ENCODE results near the gene RAPGEF1. TPM values are rescaled to one million over a fixed set of nuclear protein-coding genes. Genes with fewer than 3 reads are reported as not detected.

RAPGEF1 gene
- total RNA-seq, 1 donor from 2014 or later = 76.8 TPM

- no peak overlapping the region for H3K27ac ChIP-seq (ENCODE audit: low read depth, low read length)
- H3K4me1 ChIP-seq (ENCODE audit: insufficient read depth, low read length) = no peaks in the 10 kb centered on the region
- no peak overlapping the region for H3K9ac ChIP-seq (ENCODE audit: low read length)
- no peak for DNase-seq (ENCODE audit: low read depth)
- no peak for TF ChIP-seq EZH2 (IDR thresholded peaks at IDR 0.05; ENCODE audit: insufficient read depth, low read length)
- TF ChIP-seq CTCF (IDR thresholded peaks at IDR 0.05; ENCODE audit: insufficient read depth, low read depth, low read length) = no peak
- Mint-ChIP-seq H3K27ac (ENCODE audit: unreplicated experiment) (no peak overlapping the region), H3K9me3 (ENCODE audit: unreplicated experiment) (no peaks in the 10 kb centered on the region), H3K27me3 (ENCODE audit: low read depth, unreplicated experiment) (no peaks in the 10 kb centered on the region), H3K4me1 (ENCODE audit: low read depth, unreplicated experiment) (peaks cover 1% of the 10 kb centered on the region), H3K36me3 (ENCODE audit: low read depth, unreplicated experiment) (peaks cover 12% of the 10 kb centered on the region), H3K4me3 (ENCODE audit: unreplicated experiment) (no peak overlapping the region)
- H3K27me3 ChIP-seq (ENCODE audit: insufficient read depth, low read length) = no peaks in the 10 kb centered on the region
- no peak for FAIRE-seq
- H4K20me1 ChIP-seq (ENCODE audit: insufficient read depth, low read length) = peaks cover 78% of the 10 kb centered on the region
- no peaks in the 10 kb centered on the region for H3K9me3 ChIP-seq (ENCODE audit: insufficient read depth, low read depth, low read length)
- H3K4me3 ChIP-seq (ENCODE audit: insufficient read depth, low read depth, low read length) = no peak overlapping the region
- no peak overlapping the region for H3K4me2 ChIP-seq (ENCODE audit: low read length)
- peaks cover 73% of the 10 kb centered on the region for H3K79me2 ChIP-seq (ENCODE audit: insufficient read depth, low read length)
- no peaks in the 10 kb centered on the region for H3K36me3 ChIP-seq (ENCODE audit: insufficient read depth, low read length)
- H2AFZ ChIP-seq (ENCODE audit: low read depth, low read length) = no peak overlapping the region
Measured at GRCh38 chr9:131721076-131721475, 18.8 kb downstream of the RAPGEF1 start.

- Histone ChIP-seq H3K79me2 (ENCODE audit: insufficient read depth, low read length) (peaks cover 74% of the 10 kb centered on the region), H3K9ac (ENCODE audit: low read length) (no peak overlapping the region), H3K27ac (ENCODE audit: low read depth, low read length) (no peak overlapping the region), H3K4me3 (ENCODE audit: insufficient read depth, low read depth, low read length) (no peak overlapping the region), H4K20me1 (ENCODE audit: insufficient read depth, low read length) (peaks cover 83% of the 10 kb centered on the region), H3K4me1 (ENCODE audit: insufficient read depth, low read length) (no peaks in the 10 kb centered on the region), H3K4me2 (ENCODE audit: low read length) (no peak overlapping the region), H3K36me3 (ENCODE audit: insufficient read depth, low read length) (no peaks in the 10 kb centered on the region), H3K27me3 (ENCODE audit: insufficient read depth, low read length) (no peaks in the 10 kb centered on the region), H2AFZ (ENCODE audit: low read depth, low read length) (no peak overlapping the region), H3K9me3 (ENCODE audit: insufficient read depth, low read depth, low read length) (no peaks in the 10 kb centered on the region)
- Mint-ChIP-seq H3K9me3 (ENCODE audit: unreplicated experiment) (no peaks in the 10 kb centered on the region), H3K27me3 (ENCODE audit: low read depth, unreplicated experiment) (no peaks in the 10 kb centered on the region), H3K36me3 (ENCODE audit: low read depth, unreplicated experiment) (peaks cover 14% of the 10 kb centered on the region), H3K4me1 (ENCODE audit: low read depth, unreplicated experiment) (peaks cover 1% of the 10 kb centered on the region), H3K4me3 (ENCODE audit: unreplicated experiment) (no peak overlapping the region), H3K27ac (ENCODE audit: unreplicated experiment) (no peak overlapping the region)
- FAIRE-seq (no peak), DNase-seq (ENCODE audit: low read depth) (no peak)
- TF ChIP-seq CTCF (IDR thresholded peaks at IDR 0.05; ENCODE audit: insufficient read depth, low read depth, low read length) (no peak), EZH2 (IDR thresholded peaks at IDR 0.05; ENCODE audit: insufficient read depth, low read length) (no peak)
Measured at GRCh38 chr9:131720330-131720729, 19.5 kb downstream of the RAPGEF1 start.

- peaks cover 11% of the 10 kb centered on the region for H3K36me3 Mint-ChIP-seq (ENCODE audit: low read depth, unreplicated experiment)
- peaks cover 3% of the 10 kb centered on the region for H3K4me1 Mint-ChIP-seq (ENCODE audit: low read depth, unreplicated experiment)
- H3K4me3 Mint-ChIP-seq (ENCODE audit: unreplicated experiment) = no peak overlapping the region
- H3K27me3 ChIP-seq (ENCODE audit: insufficient read depth, low read length) = no peaks in the 10 kb centered on the region
- no peaks in the 10 kb centered on the region for H3K27me3 Mint-ChIP-seq (ENCODE audit: low read depth, unreplicated experiment)
- DNase-seq (ENCODE audit: low read depth) (no peak), FAIRE-seq (no peak)
- no peaks in the 10 kb centered on the region for H3K9me3 ChIP-seq (ENCODE audit: insufficient read depth, low read depth, low read length)
- no peak overlapping the region for H2AFZ ChIP-seq (ENCODE audit: low read depth, low read length)
- TF ChIP-seq CTCF (IDR thresholded peaks at IDR 0.05; ENCODE audit: insufficient read depth, low read depth, low read length) (no peak), EZH2 (IDR thresholded peaks at IDR 0.05; ENCODE audit: insufficient read depth, low read length) (no peak)
- no peak overlapping the region for H3K4me2 ChIP-seq (ENCODE audit: low read length)
- no peak overlapping the region for H3K9ac ChIP-seq (ENCODE audit: low read length)
- H3K4me3 ChIP-seq (ENCODE audit: insufficient read depth, low read depth, low read length) = no peak overlapping the region
- peaks cover 65% of the 10 kb centered on the region for H3K79me2 ChIP-seq (ENCODE audit: insufficient read depth, low read length)
- H4K20me1 ChIP-seq (ENCODE audit: insufficient read depth, low read length) = peaks cover 76% of the 10 kb centered on the region
- H3K27ac ChIP-seq (ENCODE audit: low read depth, low read length) = no peak overlapping the region
- H3K36me3 ChIP-seq (ENCODE audit: insufficient read depth, low read length) = no peaks in the 10 kb centered on the region
- H3K9me3 Mint-ChIP-seq (ENCODE audit: unreplicated experiment) = no peaks in the 10 kb centered on the region
- H3K27ac Mint-ChIP-seq (ENCODE audit: unreplicated experiment) = no peak overlapping the region
- H3K4me1 ChIP-seq (ENCODE audit: insufficient read depth, low read length) = peaks cover 3% of the 10 kb centered on the region
Measured at GRCh38 chr9:131719262-131719908, 20.5 kb downstream of the RAPGEF1 start.

All from astrocyte (in vitro differentiated cells and primary cell).